Heart left ventricle (tissue), 16 donors: ENCODE results near the gene RPS6KC1. TPM values are rescaled to one million over a fixed set of nuclear protein-coding genes. Genes with fewer than 3 reads are reported as not detected.

Source experiments
- ATAC-seq, 4 donors: fragments of 200-7000 bp; cut with Tn5 transposase; one replicate each; pipeline ENCODE4 v1.9.1; 2020 to 2022; ENCODE audit warnings: moderate library complexity in 4 of 4, mild to moderate bottlenecking in 3 of 4, moderate number of reproducible peaks in 1 of 4
- DNase-seq, 5 donors: peaks; one replicate each; pipeline ENCODE4 v3.0.0-alpha.2; 2020
- H3K27ac ChIP-seq, 12 donors: fragments of 200-600 bp; sonication (generic) in 4 of 12; one replicate each; pipeline versions ENCODE4 v1.5.0 to v1.8.0; 2016 to 2022; ENCODE audit warnings: mild to moderate bottlenecking in 2 of 12
- H3K27me3 ChIP-seq, 9 donors: fragments of 200-600 bp; sonication (generic) in 2 of 9; one replicate each; pipeline versions ENCODE4 v1.5.1 to v1.8.0; 2016 to 2022; ENCODE audit warnings: mild to moderate bottlenecking in 3 of 9
- H3K36me3 ChIP-seq, 9 donors: fragments of 200-600 bp; sonication (generic) in 2 of 9; one replicate each; pipeline versions ENCODE4 v1.5.0 to v1.8.0; 2018 to 2022; ENCODE audit warnings: mild to moderate bottlenecking in 2 of 9
- H3K4me1 ChIP-seq, 12 donors: fragments of 200-600 bp; sonication (generic) in 4 of 12; one replicate each; pipeline versions ENCODE4 v1.5.0 to v1.8.0; 2016 to 2022; ENCODE audit warnings: mild to moderate bottlenecking in 3 of 12
- H3K4me3 ChIP-seq, 12 donors: fragments of 200-600 bp; sonication (generic) in 4 of 12; one replicate each; pipeline versions ENCODE4 v1.5.0 to v1.8.0; 2017 to 2022; ENCODE audit warnings: mild to moderate bottlenecking in 9 of 12, moderate library complexity in 4 of 12
- H3K9me3 ChIP-seq, 12 donors: fragments of 200-600 bp; sonication (generic) in 4 of 12; one replicate each; pipeline versions ENCODE4 v1.5.0 to v1.8.0; 2016 to 2022; ENCODE audit warnings: mild to moderate bottlenecking in 1 of 12
- POLR2A ChIP-seq, 2 donors: fragments of 450-650 bp; IDR thresholded peaks; one replicate each; pipeline ENCODE4 v1.6.1; 2017; ENCODE audit warnings: antibody characterized with exemption in 2 of 2, mild to moderate bottlenecking in 2 of 2, moderate library complexity in 2 of 2
- WGBS, 4 donors: extraction: QIAGEN DNeasy Blood & Tissue Kit in 2 of 4; methylation state at CpG; one replicate each; pipeline versions ENCODE4 v1.1.5 to v1.1.7; 2013 to 2018; 5-methylcytosine and 5-hydroxymethylcytosine counted together
- intact Hi-C, 10 donors: fragments of 100-400 bp; cut with DNase I; formaldehyde crosslinking; loops; one replicate each; pipeline versions ENCODE4 v1.11.1 to v1.14.2; 2022
- polyA plus RNA-seq, 2 donors: library from polyadenylated mRNA; stranded (reverse); fragments of 200-250 nt; gene quantifications; one replicate each; pipeline ENCODE4 v1.2.3, GENCODE V29; 2013
- total RNA-seq, 9 donors: library from RNA; depleted of rRNA in 2 of 9; stranded (reverse); fragments of >200 nt in 2 of 9; fragmentation: NEBNext Ultra II Directional in 3 of 9; extraction: Animal tissue kit (Norgen Biotek cat#: 25700) in 3 of 9; gene quantifications; one replicate each; pipeline versions ENCODE4 v1.1.0 to v1.2.4, GENCODE V29; 2016 to 2023
- TF ChIP-seq, protein P1 (sequence below), 12 donors: fragments of 200-600 bp; sonication (generic) in 4 of 12; IDR thresholded peaks; one replicate each; pipeline versions ENCODE4 v1.5.0 to v1.8.0; 2018 to 2022; ENCODE audit warnings: antibody characterized with exemption in 12 of 12, mild to moderate bottlenecking in 5 of 12
- donor health status: ischemic (EF 13 %, LVEDD 7.1; RV severe dilation, severe dysfunction).
- donor health status: healthy with polysubstance abuse.
- donor health status: DM: no; HTN: yes; CAD: no.
- donor health status: DM: no; HTN: no; CAD: no.
- donor health status: ischemic (EF 25% LVEDD 6.9; RV normal size, moderate dysfunction).
- donor health status: ischemic (EF 25% LVEDD 5.7; RV mildly dilated, moderate dysfunction).
- donor health status: healthy.
- donor health status: DM: yes; HTN: yes; CAD: no.
- donor health status: ischemic (EF 35%, LVEDD 5.7; RV mildly dilated, moderate dysfunction).
- donor health status: nonischemic (EF 11% LVEDD 7.7; RV severe dilation, severe dysfunction).
- donor health status: DM: yes; HTN: yes; CAD: no.
- donor health status: PGD.
- donor health status: ischemic (EF 29% LVEDD 5.4; RV normal size, mild dysfunction).
- donor health status: nonischemic (EF 23%, LVEDD 6.1; RV moderate dilation, normal function).

Gene RPS6KC1
- total and polyA plus RNA-seq, 11 donors = 3.0 to 15.6 (median 10.4) TPM

DNA sequence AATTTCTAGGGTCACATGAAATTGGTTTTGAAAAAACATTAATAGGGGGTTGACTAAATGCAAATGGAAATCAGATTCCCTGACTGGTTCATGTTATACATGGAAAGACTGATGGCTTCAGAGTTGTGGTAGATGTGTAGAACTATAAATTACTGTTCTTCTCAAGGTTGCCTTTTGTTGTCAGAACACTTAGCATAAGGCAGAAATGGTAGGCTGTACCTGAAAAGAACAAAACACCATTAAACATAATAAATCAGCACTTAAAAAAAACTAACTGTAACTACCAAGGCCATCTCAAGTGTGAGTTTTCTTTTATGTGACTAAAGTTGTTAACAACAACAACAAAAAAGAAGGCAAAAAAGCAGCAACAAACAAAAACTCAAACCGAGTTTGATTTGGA lies 111.8 kb downstream of the RPS6KC1 start:
- H3K36me3 ChIP-seq = no peaks in the 10 kb centered on the region
- no peaks in the 10 kb centered on the region for H3K9me3 ChIP-seq
- H3K27me3 ChIP-seq = no peaks in the 10 kb centered on the region
- H3K4me1 ChIP-seq = peaks cover 0 to 20% (median 9%) of the 10 kb centered on the region in 12 donors
- H3K4me3 ChIP-seq = no peak overlapping the region
- 73 to 79% (median 74%) methylated on average over 1 of the region's 1 CpG for WGBS, 4 donors
- ATAC-seq = no peak
- TF ChIP-seq, protein P1, sequence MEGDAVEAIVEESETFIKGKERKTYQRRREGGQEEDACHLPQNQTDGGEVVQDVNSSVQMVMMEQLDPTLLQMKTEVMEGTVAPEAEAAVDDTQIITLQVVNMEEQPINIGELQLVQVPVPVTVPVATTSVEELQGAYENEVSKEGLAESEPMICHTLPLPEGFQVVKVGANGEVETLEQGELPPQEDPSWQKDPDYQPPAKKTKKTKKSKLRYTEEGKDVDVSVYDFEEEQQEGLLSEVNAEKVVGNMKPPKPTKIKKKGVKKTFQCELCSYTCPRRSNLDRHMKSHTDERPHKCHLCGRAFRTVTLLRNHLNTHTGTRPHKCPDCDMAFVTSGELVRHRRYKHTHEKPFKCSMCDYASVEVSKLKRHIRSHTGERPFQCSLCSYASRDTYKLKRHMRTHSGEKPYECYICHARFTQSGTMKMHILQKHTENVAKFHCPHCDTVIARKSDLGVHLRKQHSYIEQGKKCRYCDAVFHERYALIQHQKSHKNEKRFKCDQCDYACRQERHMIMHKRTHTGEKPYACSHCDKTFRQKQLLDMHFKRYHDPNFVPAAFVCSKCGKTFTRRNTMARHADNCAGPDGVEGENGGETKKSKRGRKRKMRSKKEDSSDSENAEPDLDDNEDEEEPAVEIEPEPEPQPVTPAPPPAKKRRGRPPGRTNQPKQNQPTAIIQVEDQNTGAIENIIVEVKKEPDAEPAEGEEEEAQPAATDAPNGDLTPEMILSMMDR (IDR thresholded peaks at IDR 0.05) = no peak
- TF ChIP-seq POLR2A (IDR thresholded peaks at IDR 0.05) = no peak
- intact Hi-C loops = no loop called here
- peak overlapping the region in 1 of 12 donors; percentile 6 for H3K27ac ChIP-seq
- DNase-seq = no peak

DNA sequence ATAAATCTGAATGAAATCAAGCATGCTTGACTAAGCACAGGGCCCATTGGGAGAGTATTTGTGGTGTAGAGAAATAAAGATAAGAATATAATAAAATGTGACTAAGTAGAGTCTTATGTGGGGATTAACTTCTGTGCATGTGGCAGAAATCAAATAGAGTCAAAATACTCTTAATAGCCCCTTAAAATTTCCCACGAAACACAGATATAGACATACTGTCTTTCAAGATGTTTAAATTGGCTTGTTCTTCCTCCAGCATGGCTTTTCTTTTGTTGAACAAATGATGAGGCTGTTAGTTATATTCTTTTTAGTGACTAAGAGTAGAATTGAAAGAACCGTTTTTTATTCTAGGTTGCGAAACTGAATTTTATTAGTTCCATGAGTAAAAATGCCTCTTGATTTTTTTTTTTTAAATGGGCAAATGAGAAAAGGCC lies 112.3 kb downstream of the RPS6KC1 start:
- ATAC-seq (no peak), DNase-seq (no peak)
- no peak overlapping the region for H3K27ac ChIP-seq
- WGBS, 4 donors = 87 to 95% (median 89%) methylated on average over 3 of the region's 3 CpGs
- intact Hi-C loops = no loop called here
- no peak for TF ChIP-seq POLR2A (IDR thresholded peaks at IDR 0.05)
- TF ChIP-seq, protein P1 (IDR thresholded peaks at IDR 0.05) = no peak
- no peaks in the 10 kb centered on the region for H3K27me3 ChIP-seq
- H3K36me3 ChIP-seq = no peaks in the 10 kb centered on the region
- peaks cover 0 to 17% (median 5%) of the 10 kb centered on the region in 12 donors for H3K4me1 ChIP-seq
- H3K9me3 ChIP-seq = no peaks in the 10 kb centered on the region
- no peak overlapping the region for H3K4me3 ChIP-seq

- no peak for TF ChIP-seq POLR2A (IDR thresholded peaks at IDR 0.05)
- TF ChIP-seq, protein P1 (IDR thresholded peaks at IDR 0.05) = no peak
- 95 to 100% (median 97%) methylated on average over 3 of the region's 3 CpGs for WGBS, 4 donors
- peaks cover 0 to 7% (median 1%) of the 10 kb centered on the region in 12 donors for H3K4me1 ChIP-seq
- H3K4me3 ChIP-seq = no peak overlapping the region
- H3K9me3 ChIP-seq = no peaks in the 10 kb centered on the region
- DNase-seq (no peak), ATAC-seq (no peak)
- intact Hi-C loops = no loop called here
- H3K27ac ChIP-seq = no peak overlapping the region
- H3K27me3 ChIP-seq = no peaks in the 10 kb centered on the region
- no peaks in the 10 kb centered on the region for H3K36me3 ChIP-seq
Measured at GRCh38 chr1:213164561-213164960, 113.5 kb downstream of the RPS6KC1 start.

- ATAC-seq = peak; percentile 66 to 83 (median 70)
- Histone ChIP-seq H3K27ac (peak overlapping the region in 2 of 12 donors; percentile 20 to 23), H3K4me1 (peaks cover 0 to 7% (median 1%) of the 10 kb centered on the region in 12 donors), H3K9me3 (no peaks in the 10 kb centered on the region), H3K36me3 (peaks cover 0 to 1% (median 0%) of the 10 kb centered on the region in 9 donors), H3K4me3 (peak overlapping the region in 1 of 12 donors; percentile 6), H3K27me3 (no peaks in the 10 kb centered on the region)
- intact Hi-C loops = no loop called here
- WGBS, 4 donors = 27 to 39% (median 34%) methylated on average over 3 of the region's 3 CpGs
- DNase-seq = peak in 1 of 5 donors; percentile 8
- TF ChIP-seq, protein P1 (IDR thresholded peaks at IDR 0.05) = no peak
- no peak for TF ChIP-seq POLR2A (IDR thresholded peaks at IDR 0.05)
Measured at GRCh38 chr1:213166852-213167251, 115.8 kb downstream of the RPS6KC1 start.
